Activated gamma-delta T cell treated with anti-CD3 and anti-CD28 coated beads, Interleukin-2, amount 50 U/mL, for 16 hours (primary cell): ENCODE measurements around the gene GLB1L.

Source experiments
- DNase-seq: peaks from one replicate; pipeline ENCODE4 v3.0.0-alpha.2; 2020; ENCODE audit warnings: low read depth

The GLB1L gene

DNA sequence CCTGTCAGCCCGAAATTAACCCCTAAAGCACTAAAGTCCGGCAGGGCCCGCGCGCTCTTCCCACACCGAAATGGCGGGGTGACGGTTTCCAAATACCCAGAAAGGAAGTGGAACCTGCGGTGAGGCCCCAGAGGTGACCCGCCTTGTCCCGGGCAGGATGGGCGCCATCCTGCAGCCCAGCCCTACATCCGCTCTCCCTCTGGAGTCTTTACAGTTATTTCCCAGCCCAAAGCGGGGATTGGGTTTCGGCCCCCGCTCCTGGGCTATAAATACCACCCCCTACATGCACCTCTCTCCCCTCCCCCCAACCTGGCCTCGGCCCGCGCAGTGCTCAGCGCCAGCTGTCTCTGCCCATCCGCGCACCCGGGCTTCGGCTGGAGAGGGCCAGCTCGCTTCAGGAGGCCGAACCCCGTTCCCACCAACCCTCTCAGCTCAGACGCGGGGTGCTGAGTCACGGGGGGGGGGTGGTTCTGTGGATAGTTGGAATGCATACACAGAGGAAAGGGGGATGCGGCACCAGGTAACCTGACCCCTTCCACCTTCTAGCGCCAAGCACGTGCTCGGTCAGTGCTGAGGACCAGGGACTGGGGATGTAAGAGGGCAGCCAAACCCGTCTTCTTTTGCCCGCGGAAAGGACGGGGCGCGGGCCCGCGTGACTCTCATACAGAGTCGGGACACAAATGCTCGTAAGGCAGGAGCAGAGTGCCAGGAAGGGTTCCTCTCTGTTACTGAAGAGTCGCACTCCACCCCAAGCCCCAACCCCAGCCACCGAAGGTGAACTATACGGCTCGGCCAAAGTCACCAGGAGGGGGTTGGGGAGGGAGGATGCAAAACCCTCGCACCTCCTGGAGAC lies 7.9 kb upstream of the GLB1L start, which contains the start of gene TUBA4B:
TUBA4B (plus strand) TSS at position 344 of the 853 bp plus-strand sequence; CDS start at position 509, 165 bp downstream.
- no peak for DNase-seq

DNA sequence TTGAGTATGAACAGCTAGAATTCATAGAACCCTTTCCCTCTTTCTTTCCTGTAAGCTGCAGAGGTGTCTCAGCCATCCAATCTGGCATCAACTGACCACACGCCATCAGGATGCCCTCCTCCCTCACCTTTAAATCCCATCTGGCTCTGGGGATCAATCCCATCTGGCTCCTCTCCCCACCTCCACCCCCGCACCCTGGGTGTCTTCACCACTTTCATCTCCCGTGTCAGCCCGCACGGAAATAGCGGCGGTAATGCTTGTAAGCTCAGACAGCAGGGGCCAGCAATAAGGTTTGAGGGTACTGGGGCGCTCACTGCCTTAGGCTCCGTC lies 7.3 kb upstream of the GLB1L start:
- no peak for DNase-seq

DNA sequence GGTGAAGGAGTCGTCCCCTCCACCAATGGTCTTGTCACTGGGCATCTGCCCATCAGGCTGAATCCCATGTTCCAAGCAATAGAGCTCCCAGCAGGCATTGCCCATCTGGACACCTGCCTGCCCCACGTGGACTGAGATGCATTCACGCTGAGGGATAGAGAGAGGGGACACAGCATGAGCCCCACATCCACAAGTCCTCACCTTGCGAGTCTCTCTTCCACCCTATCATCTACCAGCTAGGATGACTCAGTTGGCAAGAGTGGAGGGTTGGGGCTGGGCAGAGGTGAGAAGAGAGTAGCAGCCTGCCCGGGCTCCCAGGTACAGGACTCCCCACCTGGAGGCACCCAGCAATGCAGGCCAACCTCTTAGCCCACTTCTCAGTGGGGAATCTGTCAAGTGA lies 6.8 kb upstream of the GLB1L start:
- no peak for DNase-seq

DNA sequence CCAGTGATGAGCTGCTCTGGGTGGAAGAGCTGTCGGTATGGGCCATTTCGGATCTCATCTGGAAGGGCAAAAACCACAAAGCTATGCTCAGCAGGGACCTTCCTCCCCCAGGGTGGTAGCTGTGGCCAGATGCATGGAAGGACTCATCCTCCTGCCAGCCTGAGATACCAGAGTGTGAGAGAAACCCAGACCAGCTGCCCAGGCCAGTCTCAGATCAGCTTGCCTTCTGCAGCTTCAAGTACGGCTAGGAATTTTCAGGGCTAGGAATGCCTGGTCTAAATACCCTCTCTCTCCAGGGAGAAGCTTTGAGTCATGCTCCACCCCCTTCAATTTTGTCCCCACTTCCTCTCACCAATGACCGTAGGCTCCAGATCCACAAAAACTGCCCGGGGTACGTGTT lies 6.4 kb upstream of the GLB1L start:
- DNase-seq: no peak

DNA sequence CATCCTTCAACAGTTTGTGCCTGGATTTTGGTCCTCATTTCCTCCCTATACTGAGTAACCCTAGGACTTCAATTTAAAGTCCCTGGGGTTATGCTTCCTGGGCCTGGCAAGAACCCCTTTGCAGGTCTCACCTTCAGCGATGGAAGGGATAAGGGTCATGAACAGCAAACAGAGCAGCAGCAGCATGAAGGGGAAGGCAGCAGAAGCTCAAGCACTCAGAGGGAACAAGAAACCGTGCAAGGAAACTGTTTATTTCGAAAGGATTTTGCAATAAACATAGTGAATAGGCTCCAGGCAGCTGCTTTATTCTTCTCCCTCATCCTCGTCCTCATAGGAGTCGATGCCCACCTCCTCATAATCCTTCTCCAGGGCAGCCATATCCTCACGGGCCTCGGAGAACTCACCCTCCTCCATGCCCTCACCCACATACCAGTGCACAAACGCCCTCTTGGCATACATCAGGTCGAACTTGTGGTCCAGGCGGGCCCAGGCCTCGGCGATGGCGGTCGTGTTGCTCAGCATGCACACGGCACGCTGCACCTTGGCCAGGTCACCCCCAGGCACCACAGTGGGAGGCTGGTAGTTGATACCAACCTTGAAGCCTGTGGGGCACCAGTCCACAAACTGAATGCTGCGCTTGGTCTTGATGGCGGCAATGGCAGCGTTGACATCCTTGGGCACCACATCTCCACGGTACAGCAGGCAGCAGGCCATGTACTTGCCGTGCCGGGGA lies 5.0 kb upstream of the GLB1L start:
- no peak for DNase-seq

DNA sequence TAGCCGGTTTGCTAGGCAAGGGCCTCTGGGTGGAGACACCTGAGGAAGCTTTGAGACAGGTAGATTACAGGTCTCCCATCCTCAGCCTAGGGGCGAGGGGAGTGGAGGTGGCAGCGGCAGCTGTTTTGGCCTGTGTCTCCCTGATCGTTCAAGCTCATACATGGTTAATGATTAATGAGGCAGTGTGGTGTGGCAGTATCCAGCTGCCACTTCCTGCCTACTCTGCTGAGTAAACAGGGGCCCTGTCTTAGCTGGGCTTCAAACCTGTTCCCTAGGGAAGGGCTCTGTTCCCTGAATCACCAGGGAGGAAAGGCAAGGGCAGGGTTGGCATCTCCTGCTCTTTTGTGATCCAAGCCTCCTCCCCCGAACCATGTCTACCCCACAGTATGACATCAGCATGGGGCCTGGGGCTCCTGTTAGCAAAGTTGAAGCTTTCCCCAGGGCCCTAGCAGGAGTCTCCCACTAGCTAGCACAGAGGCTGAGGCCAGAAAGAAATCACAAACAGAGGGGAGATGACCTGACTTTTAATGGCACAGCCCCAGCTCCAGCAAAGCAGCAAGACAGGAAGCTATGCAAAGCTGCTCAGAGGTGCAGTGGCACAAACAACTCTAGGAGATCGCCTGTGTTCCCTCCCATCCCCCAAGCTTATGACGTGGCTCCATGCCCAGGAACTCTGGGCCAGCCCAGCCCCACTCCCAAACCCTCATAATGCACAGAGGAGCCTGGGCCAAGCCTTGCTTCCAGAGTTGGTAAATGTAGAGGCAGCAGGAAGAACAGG lies 4.1 kb upstream of the GLB1L start:
- DNase-seq: no peak

DNA sequence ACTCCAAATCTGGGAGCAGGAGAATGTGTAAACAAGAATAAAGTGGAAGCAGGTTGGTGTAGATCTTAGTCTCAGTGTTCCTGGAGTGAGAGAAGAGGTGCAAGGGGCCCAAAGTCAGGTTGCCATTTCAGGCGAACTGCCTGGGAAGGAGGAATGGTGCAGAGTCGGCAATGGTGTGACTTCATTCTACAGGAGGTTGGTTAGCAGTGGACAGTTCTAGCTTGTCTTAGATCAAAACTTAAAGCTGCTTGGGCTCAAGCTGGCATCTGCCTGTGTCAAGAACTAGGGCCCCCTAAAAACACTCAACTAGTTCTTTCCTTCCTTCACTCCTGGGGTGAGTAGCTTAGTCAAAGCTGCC lies 3.6 kb upstream of the GLB1L start:
- DNase-seq: no peak

DNA sequence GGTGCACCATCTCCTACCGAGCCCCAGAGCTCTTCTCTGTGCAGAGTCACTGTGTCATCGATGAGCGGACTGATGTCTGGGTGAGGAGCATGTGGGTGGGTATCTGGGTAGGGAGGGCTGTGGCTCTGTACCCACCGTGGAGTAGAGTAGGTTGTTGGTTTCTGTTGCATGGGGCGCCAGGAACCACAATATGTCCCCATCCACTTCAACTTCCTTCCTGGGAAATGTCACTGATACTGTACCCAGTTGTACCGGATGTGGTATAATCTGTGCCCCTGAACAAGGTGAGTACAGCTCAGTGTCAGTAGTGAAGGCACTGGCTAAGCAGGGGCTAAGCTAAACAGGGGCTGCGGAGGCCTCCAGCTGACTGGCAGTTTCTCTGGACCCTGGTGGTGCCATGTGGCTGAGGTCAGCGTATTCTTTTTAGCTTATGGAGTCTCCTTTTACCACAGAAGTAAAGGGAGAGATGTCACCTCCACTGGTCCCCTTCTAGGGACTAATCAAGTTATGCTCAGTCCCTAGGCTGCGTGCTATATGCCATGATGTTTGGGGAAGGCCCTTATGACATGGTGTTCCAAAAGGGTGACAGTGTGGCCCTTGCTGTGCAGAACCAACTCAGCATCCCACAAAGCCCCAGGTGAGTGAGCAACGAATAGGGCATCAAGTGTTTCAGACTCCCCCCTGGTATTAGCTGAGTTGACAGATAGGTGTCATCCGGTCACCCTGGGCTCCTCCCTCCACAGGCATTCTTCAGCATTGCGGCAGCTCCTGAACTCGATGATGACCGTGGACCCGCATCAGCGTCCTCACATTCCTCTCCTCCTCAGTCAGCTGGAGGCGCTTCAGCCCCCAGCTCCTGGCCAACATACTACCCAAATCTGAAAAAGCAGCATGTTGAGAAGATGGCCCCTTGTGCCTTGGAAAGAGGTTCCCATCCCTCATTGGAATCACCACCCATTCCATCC lies 2.7 kb upstream of the GLB1L start:
- DNase-seq: peak; percentile 61

DNA sequence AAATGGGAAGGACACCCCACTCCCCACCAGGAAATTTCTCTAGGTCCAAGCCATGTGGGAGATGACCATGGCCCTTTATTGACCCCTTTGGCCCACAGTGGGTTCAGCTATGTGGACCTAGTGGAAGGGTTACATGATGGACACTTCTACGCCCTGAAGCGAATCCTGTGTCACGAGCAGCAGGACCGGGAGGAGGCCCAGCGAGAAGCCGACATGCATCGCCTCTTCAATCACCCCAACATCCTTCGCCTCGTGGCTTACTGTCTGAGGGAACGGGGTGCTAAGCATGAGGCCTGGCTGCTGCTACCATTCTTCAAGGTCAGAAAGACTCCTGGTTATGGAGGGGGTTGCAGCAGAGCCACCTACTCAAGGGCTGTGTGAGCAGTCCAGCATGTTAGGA lies 1.3 kb upstream of the GLB1L start:
- DNase-seq: no peak

DNA sequence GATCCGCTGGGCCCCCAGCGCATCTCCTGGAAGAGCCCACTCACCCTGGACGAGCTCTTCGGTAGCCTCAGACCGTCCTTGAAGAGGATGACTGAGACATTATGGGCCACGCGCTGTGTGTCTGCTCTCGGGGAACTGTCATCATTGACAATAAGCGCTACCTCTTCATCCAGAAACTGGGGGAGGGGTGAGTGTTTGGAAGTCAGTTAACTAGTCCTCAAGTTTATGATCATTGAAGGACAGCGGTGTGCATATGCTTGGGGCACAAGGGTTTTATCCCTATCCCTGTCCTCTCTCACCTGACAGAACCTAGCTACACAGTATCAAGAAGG lies 621 bp upstream of the GLB1L start:
- DNase-seq: no peak

DNA sequence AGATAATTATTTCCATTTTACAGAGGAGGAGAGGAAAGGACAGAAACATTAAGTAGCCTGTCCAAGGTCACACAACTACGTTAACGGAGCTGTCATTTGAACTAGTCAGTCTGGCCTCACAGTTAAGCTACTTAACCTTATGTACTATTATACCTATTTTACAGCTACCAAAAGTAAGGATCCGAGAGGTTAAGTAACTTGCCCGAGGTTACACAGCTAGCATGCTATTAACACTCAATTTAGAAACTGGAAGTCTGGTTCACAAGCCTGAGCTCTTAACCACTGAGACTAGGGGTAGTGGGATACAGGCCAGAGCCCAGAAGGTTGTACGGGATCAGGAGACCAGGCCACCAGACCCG lies 476 bp downstream of the GLB1L start:
- DNase-seq: no peak

DNA sequence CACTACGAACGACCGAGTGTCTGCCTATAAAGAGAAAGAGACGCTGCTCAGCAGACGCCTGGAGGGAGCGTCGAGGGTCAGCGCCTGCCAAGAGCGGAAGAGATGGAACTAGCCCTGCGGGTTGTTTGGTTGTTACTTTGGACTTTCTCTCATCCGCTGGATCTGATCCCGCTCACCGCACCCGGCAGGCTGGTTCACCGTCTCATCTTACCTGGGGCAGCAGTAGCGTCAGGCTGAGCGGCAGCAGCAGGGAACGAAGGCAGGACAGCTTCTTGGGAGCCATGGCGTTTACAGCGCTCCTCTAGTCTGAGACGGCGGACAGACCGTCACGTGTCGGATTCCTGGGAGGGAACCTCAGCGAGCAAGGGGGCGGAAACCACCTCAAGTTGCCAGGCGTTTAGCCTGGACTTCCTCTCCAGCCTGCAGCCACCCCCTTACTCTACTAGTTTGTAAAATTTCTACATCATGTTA lies 1.9 kb downstream of the GLB1L start:
- no peak for DNase-seq

DNA sequence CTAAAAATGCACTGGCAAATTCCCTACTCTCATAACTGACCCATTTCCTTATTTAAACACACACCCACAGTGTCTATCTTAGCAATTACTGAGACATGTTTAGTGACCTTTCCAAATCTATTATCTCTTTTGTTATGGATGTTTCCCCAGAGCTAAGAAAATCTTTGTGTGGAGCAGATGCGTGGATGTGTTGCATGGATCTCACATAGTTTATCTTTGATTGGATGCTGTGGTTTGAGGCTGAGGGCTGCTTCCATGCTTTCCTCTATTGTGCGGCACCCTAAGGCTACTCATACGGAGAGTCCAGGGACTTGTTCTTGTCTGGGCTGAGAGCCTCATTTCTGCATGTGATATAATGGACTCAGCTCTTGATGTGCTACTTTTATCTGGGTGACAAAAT lies 10.9 kb downstream of the GLB1L start:
- no peak for DNase-seq

DNA sequence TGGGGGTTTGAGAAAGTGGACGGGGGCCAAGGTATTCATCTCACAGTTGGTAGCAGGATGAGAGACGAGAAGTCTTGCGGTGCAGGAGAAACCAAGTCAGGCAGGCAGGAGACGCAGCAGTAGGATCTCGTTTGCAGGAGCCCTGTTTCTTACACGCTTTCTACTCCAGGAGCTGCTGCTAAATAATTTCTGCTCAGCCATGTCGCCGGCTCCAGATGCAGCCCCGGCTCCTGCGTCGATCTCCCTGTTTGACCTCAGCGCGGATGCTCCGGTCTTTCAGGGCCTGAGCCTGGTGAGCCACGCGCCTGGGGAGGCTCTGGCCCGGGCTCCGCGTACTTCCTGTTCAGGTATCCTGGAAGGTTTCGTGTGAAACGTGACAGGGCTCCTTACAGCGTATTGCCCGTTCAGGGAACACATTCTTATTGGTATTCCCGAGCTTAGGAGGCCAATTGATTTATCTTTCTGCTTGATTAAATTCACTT lies 15.1 kb downstream of the GLB1L start:
- DNase-seq: no peak

DNA sequence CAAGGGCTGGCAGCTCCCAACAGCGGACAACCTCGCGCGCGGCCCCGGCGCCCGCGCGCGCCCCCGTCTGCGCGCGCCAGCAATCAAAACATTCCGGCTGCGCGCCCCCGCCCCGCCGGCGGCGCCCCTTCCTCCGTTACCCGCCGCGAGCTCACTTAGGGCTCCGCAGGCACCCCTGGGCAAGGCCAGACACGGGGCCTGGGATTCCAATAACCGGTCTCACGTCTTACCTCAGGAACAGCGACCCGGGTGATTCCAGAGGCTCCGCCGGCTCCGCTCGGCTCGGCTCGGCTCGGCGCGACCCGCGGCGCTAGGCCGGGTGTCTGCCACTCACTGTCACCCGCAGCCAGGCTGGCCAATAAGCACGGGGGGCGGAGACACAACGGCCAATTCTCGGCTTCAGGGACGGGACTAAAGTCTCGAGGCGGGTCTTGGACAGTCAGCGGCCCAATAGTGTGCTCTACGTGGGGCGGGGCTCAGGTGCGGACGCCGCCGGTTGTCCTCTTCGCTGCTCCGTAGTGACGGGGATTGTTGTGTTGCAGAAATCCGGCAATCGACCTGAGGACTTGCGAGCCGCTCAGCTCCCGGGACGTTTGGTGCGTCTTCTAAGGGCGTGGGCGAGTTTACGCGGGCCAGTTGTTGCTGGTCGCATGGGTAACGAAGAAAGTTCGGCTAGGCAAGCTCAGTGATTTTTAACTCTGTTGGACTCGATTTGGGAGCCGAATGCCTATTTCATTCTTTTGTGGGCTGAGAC lies 15.8 kb downstream of the GLB1L start, which contains the start of the genes ANKZF1 and ATG9A:
ANKZF1 (plus strand) TSS at position 502 of the 754 bp plus-strand sequence. CDS start 452 bp downstream, outside the sequence.
ATG9A (minus strand) TSS at position 332 of the 754 bp plus-strand sequence. CDS start 1,612 bp downstream, outside the sequence.
- peak; percentile 96 for DNase-seq

DNA sequence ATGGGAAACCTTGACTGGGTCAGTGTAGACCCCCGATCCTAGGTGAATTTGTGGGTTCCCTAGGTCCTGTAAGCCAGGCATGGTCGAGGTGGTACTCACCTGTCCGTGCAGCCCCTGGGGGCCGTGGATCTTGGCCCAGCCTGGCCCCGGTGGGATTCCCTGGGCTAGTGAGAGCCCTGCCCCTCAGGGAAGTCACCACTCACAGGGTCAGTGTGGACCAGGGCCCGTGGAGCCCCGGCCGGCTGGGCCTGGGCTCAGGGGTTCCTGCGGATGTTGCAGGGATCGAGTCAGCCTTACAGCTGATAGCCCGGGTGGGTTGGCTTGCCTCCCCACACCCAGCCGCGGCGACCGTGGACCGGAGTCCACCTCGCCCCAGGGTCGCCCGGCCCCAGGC lies 16.3 kb downstream of the GLB1L start:
- no peak for DNase-seq

DNA sequence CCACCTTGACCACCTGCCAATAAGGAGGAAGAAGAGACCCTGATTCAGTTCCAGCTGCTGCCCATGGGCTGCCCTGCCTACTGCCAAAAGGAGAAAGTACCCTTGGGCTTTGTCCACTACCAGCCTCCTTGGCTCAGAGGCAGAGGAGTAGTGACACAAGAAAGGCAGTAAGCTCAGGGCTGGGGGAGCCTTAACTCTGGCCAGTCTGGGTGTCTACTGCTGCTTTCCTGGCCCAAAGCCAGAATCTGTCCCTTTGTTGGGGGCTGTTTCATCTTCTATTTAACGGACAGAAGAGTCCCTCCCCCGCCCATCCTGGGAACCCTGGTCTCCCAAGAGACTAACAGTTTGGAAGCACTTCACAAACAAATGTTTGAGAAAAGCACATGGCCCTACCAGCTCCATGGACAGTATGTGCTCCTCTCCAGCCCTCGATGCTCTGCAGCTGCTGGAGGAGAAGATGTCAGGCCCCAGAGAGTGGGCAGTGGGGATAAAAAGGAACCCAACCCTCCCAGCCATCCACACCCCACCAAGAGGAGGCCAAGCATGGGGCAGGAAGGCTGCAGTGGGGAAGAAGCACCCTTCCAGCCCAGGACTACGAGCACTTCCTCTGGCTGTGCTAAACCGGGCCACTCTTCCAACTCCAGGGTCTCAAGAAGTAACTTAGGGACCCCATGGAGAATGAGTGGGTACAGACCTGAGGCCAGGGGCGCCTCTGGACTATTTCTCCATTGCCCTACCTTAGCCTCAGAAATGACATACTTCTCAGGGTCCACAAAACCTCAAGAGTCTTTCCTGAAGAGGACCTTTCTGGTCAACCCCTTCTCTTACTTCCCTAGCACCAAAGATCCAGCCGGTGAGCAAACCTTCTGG lies 17.0 kb downstream of the GLB1L start:
- DNase-seq: no peak

DNA sequence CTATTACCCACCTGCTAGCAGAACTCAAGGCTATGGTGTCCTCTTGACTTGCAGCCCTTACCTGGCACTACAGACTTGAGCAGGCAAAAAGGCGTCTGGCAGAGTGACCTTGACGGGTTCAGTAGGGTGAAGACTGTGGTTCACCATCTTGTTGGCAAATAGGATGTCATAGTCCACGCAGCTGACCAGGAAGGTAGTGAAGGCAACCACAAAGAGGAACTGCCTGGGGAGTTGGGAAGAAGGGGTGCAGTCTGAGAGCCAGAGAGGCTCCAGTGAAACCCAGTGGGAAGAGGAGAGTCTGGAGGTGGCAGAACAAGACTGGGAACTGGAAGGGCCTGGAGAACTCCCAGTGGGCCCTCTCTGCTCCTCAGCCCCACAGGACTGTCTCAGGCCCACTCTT lies 19.9 kb downstream of the GLB1L start:
- DNase-seq: no peak

DNA sequence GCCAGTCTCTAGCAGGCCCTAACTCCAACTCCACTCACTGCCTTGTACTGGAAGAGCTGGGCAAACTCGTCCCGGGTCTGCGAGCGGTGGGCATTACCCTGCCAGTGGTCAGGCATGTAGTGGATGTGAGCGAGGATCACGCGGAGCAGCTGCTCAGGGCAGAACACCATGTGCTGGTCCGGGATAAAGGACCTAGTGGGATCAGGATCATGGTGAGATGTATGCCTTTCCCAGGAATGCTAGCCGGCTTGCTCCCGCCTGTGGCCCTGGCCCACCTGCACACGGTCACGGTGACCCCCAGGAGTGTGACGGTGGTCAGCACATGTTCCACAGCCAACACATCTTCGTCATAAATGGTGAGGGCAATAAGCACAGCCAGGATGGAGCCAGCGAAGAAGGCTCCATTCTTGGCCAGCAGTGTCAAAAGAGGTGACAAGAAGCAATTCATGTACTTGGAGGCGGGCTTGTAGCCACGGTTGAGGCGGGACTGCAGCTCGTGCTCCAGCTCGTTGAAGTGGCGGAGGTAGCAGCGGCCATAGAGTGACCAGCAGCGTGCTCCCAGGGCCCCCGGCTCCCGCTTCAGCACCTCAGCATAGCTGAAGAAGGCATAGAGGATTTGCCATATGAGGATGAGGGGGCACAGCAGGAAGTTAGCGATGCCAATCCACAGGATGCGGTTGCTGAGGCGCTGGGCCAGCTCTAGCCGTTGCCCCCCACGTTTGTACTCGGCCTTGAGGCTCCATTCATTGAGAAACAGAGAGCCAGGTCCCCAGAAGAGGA lies 21.2 kb downstream of the GLB1L start:
- DNase-seq: no peak
